GM23248 (cell line): Measurements from ENCODE around the gene TPM2.

Experiments
- EZH2 ChIP-seq: fragments of 200-600 bp; sonication (generic); IDR thresholded peaks from 2 replicates; pipeline ENCODE4 v1.6.1; 2018; ENCODE audit warnings: antibody characterized with exemption, mild to moderate bottlenecking; ENCODE audit not compliant: insufficient read depth, poor library complexity, severe bottlenecking
- EZH2phosphoT487 ChIP-seq: fragments of 200-600 bp; sonication (generic); IDR thresholded peaks from 2 replicates; pipeline ENCODE4 v1.6.1; 2018; ENCODE audit warnings: antibody characterized with exemption, moderate library complexity, mild to moderate bottlenecking, low read depth; ENCODE audit not compliant: insufficient read depth

- TF ChIP-seq EZH2 (no peak), EZH2phosphoT487 (no peak)
These were observed 27.3 kb downstream of the TPM2 start for GRCh38 chr9:35662437-35662836.
